NCI-H1048 (cell line): ENCODE measurements around the gene PDE5A.
"Not testable (repeated sequence)": the region's sequence is repeated elsewhere in the genome, so short reads cannot be mapped to it uniquely, and the experiment has no call there.

Experiments
- DNase-seq: peaks from one replicate; lab custom pipeline; 2025; lab: John Stamatoyannopoulos, UW

PDE5A gene

GRCh38 chr4:119628281-119629141 is at the start of gene PDE5A:
TSS of gene PDE5A (minus strand) at chr4:119628804. CDS start at chr4:119628671, 133 bp downstream.
- peak; percentile 81 for DNase-seq

GRCh38 chr4:119676101-119676500 is 47.5 kb upstream of the PDE5A start:
- DNase-seq = no peak

GRCh38 chr4:119675391-119675790 is 46.8 kb upstream of the PDE5A start:
- DNase-seq = no peak

- DNase-seq = no peak
Observed at GRCh38 chr4:119672938-119673337, 44.3 kb upstream of the PDE5A start.

GRCh38 chr4:119672086-119672485 is 43.5 kb upstream of the PDE5A start:
- DNase-seq = no peak

- DNase-seq = no peak
Observed at GRCh38 chr4:119671205-119671604, 42.6 kb upstream of the PDE5A start.

GRCh38 chr4:119667802-119668201 is 39.2 kb upstream of the PDE5A start:
- no peak for DNase-seq

- DNase-seq = no peak
Observed at GRCh38 chr4:119666653-119667091, 38.1 kb upstream of the PDE5A start.

- DNase-seq = no peak
Observed at GRCh38 chr4:119665752-119666151, 37.1 kb upstream of the PDE5A start.

- DNase-seq = no peak
Observed at GRCh38 chr4:119664168-119664907, 35.7 kb upstream of the PDE5A start.

- DNase-seq = no peak
Observed at GRCh38 chr4:119663160-119663788, 34.7 kb upstream of the PDE5A start.

- DNase-seq = not testable (repeated sequence)
Observed at GRCh38 chr4:119662612-119663011, 34.0 kb upstream of the PDE5A start.

- DNase-seq = no peak
Observed at GRCh38 chr4:119661231-119661630, 32.6 kb upstream of the PDE5A start.

- no peak for DNase-seq
Observed at GRCh38 chr4:119659576-119659975, 31.0 kb upstream of the PDE5A start.

GRCh38 chr4:119657111-119657611 is 28.6 kb upstream of the PDE5A start:
- DNase-seq = no peak

GRCh38 chr4:119656342-119656741 is 27.7 kb upstream of the PDE5A start:
- DNase-seq = no peak

GRCh38 chr4:119655111-119655837 is 26.7 kb upstream of the PDE5A start:
- no peak for DNase-seq

GRCh38 chr4:119653990-119654389 is 25.4 kb upstream of the PDE5A start:
- DNase-seq = no peak

GRCh38 chr4:119652998-119653397 is 24.4 kb upstream of the PDE5A start:
- DNase-seq = no peak

- no peak for DNase-seq
Observed at GRCh38 chr4:119648398-119648797, 19.8 kb upstream of the PDE5A start.

GRCh38 chr4:119647558-119647957 is 19.0 kb upstream of the PDE5A start:
- no peak for DNase-seq
